Panc1 (cell line): Measurements from ENCODE around the gene SORL1. TPM values are rescaled to one million over a fixed set of nuclear protein-coding genes. Genes with fewer than 3 reads are reported as not detected.
A peak's percentile ranks its signal among the peaks of the same experiment; 100 is the strongest.

Experiments used
- ATAC-seq: fragments of 200-7000 bp; cut with Tn5 transposase; 2 replicates; pipeline ENCODE4 v1.9.1; 2020; ENCODE audit warnings: mild to moderate bottlenecking, moderate library complexity
- BruUV-seq: library from RNA; stranded (reverse); fragments of 400-500 nt; replicated peaks from 2 replicates; lab custom pipeline; 2021; lab: Mats Ljungman, UMichigan
- CTCF ChIA-PET: fragments of 300-600 bp; sonication (Branson Sonifier 250); formaldehyde crosslinking; loops from one replicate; lab custom pipeline; 2022; ENCODE audit warnings: antibody characterized with exemption; lab: Charles Lee
- POLR2A ChIA-PET: fragments of 300-600 bp; sonication (Branson Sonifier 250); formaldehyde crosslinking; loops from one replicate; lab custom pipeline; 2022; ENCODE audit warnings: antibody characterized with exemption; lab: Charles Lee
- DNase-seq: peaks from one replicate; pipeline ENCODE4 v3.0.0-alpha.2; 2010; ENCODE audit warnings: low read depth, low spot score
- H3K27ac ChIP-seq: 2 replicates; pipeline ENCODE4 v1.5.1; 2011; ENCODE audit warnings: mild to moderate bottlenecking, low read length, inconsistent platforms
- H3K27me3 ChIP-seq: fragments of 200-500 bp; sonication (Bioruptor generic); 2 replicates; pipeline ENCODE4 v1.6.0; 2014; ENCODE audit warnings: low read length, inconsistent platforms; ENCODE audit not compliant: control insufficient read depth, insufficient read depth
- H3K36me3 ChIP-seq: fragments of 200-500 bp; sonication (Bioruptor generic); 2 replicates; pipeline ENCODE4 v1.5.1; 2014; ENCODE audit warnings: inconsistent platforms, mild to moderate bottlenecking, low read length, moderate library complexity; ENCODE audit not compliant: control insufficient read depth, insufficient read depth
- H3K4me1 ChIP-seq: 2 replicates; pipeline ENCODE4 v1.5.1; 2011; ENCODE audit warnings: inconsistent platforms, mild to moderate bottlenecking, low read length, moderate library complexity; ENCODE audit not compliant: control insufficient read depth, insufficient read depth
- H3K4me3 ChIP-seq, 2 experiments: 2 replicates each; pipeline ENCODE4 v1.5.1; 2011 to 2012; ENCODE audit warnings: low read depth in 2 of 2, low read length in 2 of 2, mild to moderate bottlenecking in 2 of 2, inconsistent platforms in 1 of 2, moderate library complexity in 1 of 2
- H3K9me3 ChIP-seq: fragments of 200-500 bp; sonication (Bioruptor generic); 2 replicates; pipeline ENCODE4 v1.5.1; 2014; ENCODE audit warnings: low read depth, mild to moderate bottlenecking, inconsistent platforms, low read length, moderate library complexity; ENCODE audit not compliant: control insufficient read depth, insufficient read depth
- CTCF ChIP-seq: fragments of 450-650 bp; IDR thresholded peaks from 2 replicates; pipeline ENCODE4 v1.5.1; 2017; ENCODE audit warnings: mild to moderate bottlenecking
- POLR2AphosphoS5 ChIP-seq: IDR thresholded peaks from 2 replicates; pipeline ENCODE4 v1.6.1; 2012; ENCODE audit warnings: mild to moderate bottlenecking, low read depth, low read length, moderate library complexity
- REST ChIP-seq, 2 experiments: IDR thresholded peaks; 2 replicates each; pipeline ENCODE4 v1.6.1; 2011 to 2012; ENCODE audit warnings: low read depth in 2 of 2, control low read depth in 1 of 2, low read length in 1 of 2, mild to moderate bottlenecking in 1 of 2, moderate library complexity in 1 of 2; ENCODE audit not compliant: insufficient read depth in 1 of 2
- SIN3A ChIP-seq: IDR thresholded peaks from 2 replicates; pipeline ENCODE4 v1.6.1; 2012; ENCODE audit warnings: low read depth, mild to moderate bottlenecking, low read length, moderate library complexity, borderline replicate concordance; ENCODE audit not compliant: insufficient read depth
- TCF7L2 ChIP-seq: IDR thresholded peaks from 2 replicates; pipeline ENCODE4 v1.6.1; 2011; ENCODE audit warnings: mild to moderate bottlenecking, low read depth, low read length, inconsistent platforms
- in situ Hi-C: cut with HindIII; loops from 2 replicates; pipeline ENCODE4 v1.10.0; 2016; ENCODE audit warnings: low sequenced_read_pairs, low pct_unique_long_range_greater_than_20kb
- intact Hi-C: fragments of 100-400 bp; cut with micrococcal nuclease; formaldehyde crosslinking; loops from one replicate; pipeline ENCODE4 v1.10.0; 2022; ENCODE audit not compliant: unreplicated experiment
- total RNA-seq: library from RNA; stranded (reverse); gene quantifications from one replicate; pipeline ENCODE4 v1.2.1, GENCODE V29; 2021; ENCODE audit not compliant: unreplicated experiment

The SORL1 gene
- total RNA-seq, 1 experiment from 2014 or later: 36.3 TPM

DNA sequence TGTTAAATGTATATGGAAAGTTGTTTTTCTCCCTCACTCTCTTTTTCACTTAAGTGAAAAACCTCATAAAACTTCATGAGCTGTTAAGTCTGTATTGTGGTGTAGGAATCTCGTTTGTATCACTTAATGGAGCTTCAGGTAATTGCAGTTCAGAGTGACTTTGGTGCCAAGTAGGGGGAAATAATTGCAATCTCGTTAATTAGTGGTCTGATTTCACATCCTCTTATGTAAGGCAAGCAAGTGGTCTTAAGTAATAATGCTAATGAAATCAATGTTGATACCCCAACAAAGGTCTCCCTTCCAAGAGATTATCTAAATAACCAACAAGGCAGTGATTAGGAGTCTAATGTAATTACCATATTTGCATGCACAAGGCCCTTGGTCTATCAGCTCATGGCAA, 174.9 kb downstream of the SORL1 start:
- ChIA-PET CTCF (no interaction called here), POLR2A (no interaction called here)
- TF ChIP-seq REST (IDR thresholded peaks at IDR 0.05; ENCODE audit: insufficient read depth in 1 of 2, low read depth in 2 of 2, low read length in 1 of 2) (no peak), CTCF (no peak), TCF7L2 (no peak), SIN3A (no peak), POLR2AphosphoS5 (no peak)
- ATAC-seq (no peak), DNase-seq (no peak)
- Histone ChIP-seq H3K9me3 (no peaks in the 10 kb centered on the region), H3K4me1 (no peaks in the 10 kb centered on the region), H3K4me3 (no peak overlapping the region), H3K27ac (no peak overlapping the region), H3K36me3 (no peaks in the 10 kb centered on the region), H3K27me3 (no peaks in the 10 kb centered on the region)
- in situ Hi-C loops: no loop called here
- no TSS peak for BruUV-seq
- intact Hi-C loops: no loop called here

GRCh38 chr11:121630041-121630440, 177.9 kb downstream of the SORL1 start:
- DNase-seq: no peak
- H3K36me3 ChIP-seq: no peaks in the 10 kb centered on the region
- no peak overlapping the region for H3K4me3 ChIP-seq
- no peak overlapping the region for H3K27ac ChIP-seq
- TF ChIP-seq POLR2AphosphoS5: no peak
- TF ChIP-seq CTCF: no peak
- TF ChIP-seq TCF7L2: no peak
- no peaks in the 10 kb centered on the region for H3K4me1 ChIP-seq
- intact Hi-C loops: no loop called here
- ChIA-PET POLR2A (no interaction called here), CTCF (no interaction called here)
- no TSS peak for BruUV-seq
- in situ Hi-C loops: no loop called here
- no peaks in the 10 kb centered on the region for H3K27me3 ChIP-seq
- 0 out of 2 replicates have a peak, but pooled peaks have one; percentile 58 for ATAC-seq
- no peaks in the 10 kb centered on the region for H3K9me3 ChIP-seq
